ENCODE data around the gene RIBC1.

GRCh38 chrX:53437206-53437605 lies 14.5 kb downstream of the RIBC1 start:
- TF ChIP-seq PREB (CRISPR knock-in tag; IDR thresholded peaks at IDR 0.05) (no peak), NRF1 (conservative IDR thresholded peaks at IDR 0.05 in 1 of 2, IDR thresholded peaks at IDR 0.05 in 1 of 2) (no peak), HINFP (tag; conservative IDR thresholded peaks at IDR 0.05; ENCODE audit: low read depth) (no peak), HNRNPUL1 (IDR thresholded peaks at IDR 0.05; ENCODE audit: low read length) (no peak), NFRKB (IDR thresholded peaks at IDR 0.05; ENCODE audit: low read depth) (no peak), POLR2AphosphoS5 (IDR thresholded peaks at IDR 0.05; ENCODE audit: control insufficient read depth, insufficient read depth, low read depth, low read length) (no peak), ARID2 (IDR thresholded peaks at IDR 0.05) (no peak), TEAD4 (IDR thresholded peaks at IDR 0.05; ENCODE audit: low read length) (no peak), TEAD4 (CRISPR knock-in tag; IDR thresholded peaks at IDR 0.05; ENCODE audit: borderline replicate concordance) (no peak)
